Heart right ventricle (tissue), 16 donors: Measurements from ENCODE around the gene SLC1A2. TPM values are rescaled to one million over a fixed set of nuclear protein-coding genes. Genes with fewer than 3 reads are reported as not detected.
A peak's percentile ranks its signal among the peaks of the same experiment; 100 is the strongest.

Experiments
- ATAC-seq, 8 donors: fragments of 200-7000 bp; cut with Tn5 transposase; one replicate each; pipeline ENCODE4 v1.9.1; 2020; ENCODE audit warnings: mild to moderate bottlenecking in 8 of 8, moderate library complexity in 8 of 8, moderate number of reproducible peaks in 1 of 8
- DNase-seq, 2 donors: peaks; one replicate each; pipeline ENCODE4 v3.0.0-alpha.2; 2020
- H3K27ac ChIP-seq, 10 donors: fragments of 200-600 bp; sonication (generic) in 2 of 10; one replicate each; pipeline versions ENCODE4 v1.5.0 to v1.8.0; 2020 to 2022; ENCODE audit warnings: mild to moderate bottlenecking in 3 of 10
- H3K27me3 ChIP-seq, 7 donors: fragments of 200-600 bp; one replicate each; pipeline ENCODE4 v1.8.0; 2021 to 2022; ENCODE audit warnings: mild to moderate bottlenecking in 2 of 7
- H3K36me3 ChIP-seq, 9 donors: fragments of 200-600 bp; sonication (generic) in 1 of 9; one replicate each; pipeline versions ENCODE4 v1.5.0 to v1.8.0; 2020 to 2022; ENCODE audit warnings: mild to moderate bottlenecking in 2 of 9
- H3K4me1 ChIP-seq, 9 donors: fragments of 200-600 bp; sonication (generic) in 1 of 9; one replicate each; pipeline versions ENCODE4 v1.5.0 to v1.8.0; 2020 to 2022; ENCODE audit warnings: mild to moderate bottlenecking in 4 of 9
- H3K4me3 ChIP-seq, 10 donors: fragments of 200-600 bp; sonication (generic) in 2 of 10; one replicate each; pipeline versions ENCODE4 v1.5.0 to v1.8.0; 2020 to 2022; ENCODE audit warnings: mild to moderate bottlenecking in 7 of 10, moderate library complexity in 2 of 10
- H3K9me3 ChIP-seq, 11 donors: fragments of 200-600 bp in 10 of 11; sonication (generic) in 2 of 11; one replicate each; pipeline versions ENCODE4 v1.5.0 to v1.8.0; 2013 to 2022; ENCODE audit warnings: mild to moderate bottlenecking in 2 of 11, control low read depth in 1 of 11, moderate library complexity in 1 of 11
- WGBS, 2 donors: extraction: QIAGEN DNeasy Blood & Tissue Kit; methylation state at CpG; one replicate each; pipeline ENCODE4 v1.1.7; 2013; ENCODE audit warnings: inconsistent platforms in 1 of 2; 5-methylcytosine and 5-hydroxymethylcytosine counted together
- intact Hi-C, 10 donors: fragments of 100-400 bp; cut with DNase I; formaldehyde crosslinking; loops; one replicate each; pipeline versions ENCODE4 v1.11.1 to v1.14.2; 2022
- polyA plus RNA-seq, 2 donors: library from polyadenylated mRNA; stranded (reverse); fragments of 200-250 nt; gene quantifications; one replicate each; pipeline ENCODE4 v1.2.3, GENCODE V29; 2013
- total RNA-seq, 10 donors: library from RNA; stranded (reverse); fragmentation: NEBNext Ultra II Directional in 3 of 10; extraction: Animal tissue kit (Norgen Biotek cat#: 25700) in 3 of 10; gene quantifications; one replicate each; pipeline versions ENCODE4 v1.2.1 to v1.2.4, GENCODE V29; 2021 to 2023
- TF ChIP-seq, protein P1 (sequence below), 9 donors: fragments of 200-600 bp; sonication (generic) in 2 of 9; IDR thresholded peaks; one replicate each; pipeline versions ENCODE4 v1.5.0 to v1.8.0; 2021 to 2022; ENCODE audit warnings: antibody characterized with exemption in 9 of 9, mild to moderate bottlenecking in 5 of 9, moderate library complexity in 1 of 9
- donor health status: Arrhythmogenic right ventricular cardiomyopathy.
- donor health status: ischemic (EF 13 %, LVEDD 7.1; RV severe dilation, severe dysfunction).
- donor health status: healthy with polysubstance abuse.
- donor health status: DM: no; HTN: yes; CAD: no.
- donor health status: DM: no; HTN: no; CAD: no.
- donor health status: ischemic (EF 25% LVEDD 6.9; RV normal size, moderate dysfunction).
- donor health status: ischemic (EF 25% LVEDD 5.7; RV mildly dilated, moderate dysfunction).
- donor health status: healthy.
- donor health status: DM: yes; HTN: yes; CAD: no.
- donor health status: Ischemic cardiomyopathy.
- donor health status: ischemic (EF 35%, LVEDD 5.7; RV mildly dilated, moderate dysfunction).
- donor health status: nonischemic (EF 11% LVEDD 7.7; RV severe dilation, severe dysfunction).
- donor health status: DM: yes; HTN: yes; CAD: no.
- donor health status: PGD.
- donor health status: ischemic (EF 29% LVEDD 5.4; RV normal size, mild dysfunction).
- donor health status: nonischemic (EF 23%, LVEDD 6.1; RV moderate dilation, normal function).

Gene SLC1A2
- total and polyA plus RNA-seq, 12 donors = 0.29 to 25.8 (median 3.4) TPM

DNA sequence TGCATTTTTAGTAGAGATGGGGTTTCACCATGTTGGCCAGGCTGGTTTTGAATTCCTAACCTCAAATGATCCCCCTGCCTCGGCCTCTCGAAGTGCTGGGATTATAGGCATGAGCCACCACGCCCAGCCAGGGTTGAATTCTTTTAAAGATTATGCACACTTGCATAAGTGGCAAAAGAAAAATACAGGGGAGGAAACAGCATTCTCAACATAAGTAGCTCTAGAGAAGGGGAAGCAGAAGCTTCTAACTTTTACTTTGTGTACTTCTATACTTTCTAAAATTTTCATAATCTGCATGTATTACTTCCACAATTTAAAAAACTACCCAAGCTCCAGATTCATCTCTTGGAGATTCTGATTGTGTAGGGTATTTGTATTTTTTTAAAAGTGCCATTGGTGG lies 108.0 kb downstream of the SLC1A2 start:
- WGBS, 2 donors = 90 to 92% methylated on average over 3 of the region's 3 CpGs
- H3K36me3 ChIP-seq = peaks cover 0 to 5% (median 0%) of the 10 kb centered on the region in 9 donors
- no peak overlapping the region for H3K4me3 ChIP-seq
- H3K27me3 ChIP-seq = no peaks in the 10 kb centered on the region
- no peaks in the 10 kb centered on the region for H3K9me3 ChIP-seq
- peaks cover 0 to 53% (median 6%) of the 10 kb centered on the region in 9 donors for H3K4me1 ChIP-seq
- no peak for DNase-seq
- H3K27ac ChIP-seq = peak overlapping the region in 1 of 10 donors; percentile 46
- intact Hi-C loops = loop anchor here in 1 of 10 donors (10.0 kb wide), 1 partner anchor 117 kb away; no protein-coding TSS in a partner anchor
- no peak for ATAC-seq
- TF ChIP-seq, protein P1, sequence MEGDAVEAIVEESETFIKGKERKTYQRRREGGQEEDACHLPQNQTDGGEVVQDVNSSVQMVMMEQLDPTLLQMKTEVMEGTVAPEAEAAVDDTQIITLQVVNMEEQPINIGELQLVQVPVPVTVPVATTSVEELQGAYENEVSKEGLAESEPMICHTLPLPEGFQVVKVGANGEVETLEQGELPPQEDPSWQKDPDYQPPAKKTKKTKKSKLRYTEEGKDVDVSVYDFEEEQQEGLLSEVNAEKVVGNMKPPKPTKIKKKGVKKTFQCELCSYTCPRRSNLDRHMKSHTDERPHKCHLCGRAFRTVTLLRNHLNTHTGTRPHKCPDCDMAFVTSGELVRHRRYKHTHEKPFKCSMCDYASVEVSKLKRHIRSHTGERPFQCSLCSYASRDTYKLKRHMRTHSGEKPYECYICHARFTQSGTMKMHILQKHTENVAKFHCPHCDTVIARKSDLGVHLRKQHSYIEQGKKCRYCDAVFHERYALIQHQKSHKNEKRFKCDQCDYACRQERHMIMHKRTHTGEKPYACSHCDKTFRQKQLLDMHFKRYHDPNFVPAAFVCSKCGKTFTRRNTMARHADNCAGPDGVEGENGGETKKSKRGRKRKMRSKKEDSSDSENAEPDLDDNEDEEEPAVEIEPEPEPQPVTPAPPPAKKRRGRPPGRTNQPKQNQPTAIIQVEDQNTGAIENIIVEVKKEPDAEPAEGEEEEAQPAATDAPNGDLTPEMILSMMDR (IDR thresholded peaks at IDR 0.05) = no peak

DNA sequence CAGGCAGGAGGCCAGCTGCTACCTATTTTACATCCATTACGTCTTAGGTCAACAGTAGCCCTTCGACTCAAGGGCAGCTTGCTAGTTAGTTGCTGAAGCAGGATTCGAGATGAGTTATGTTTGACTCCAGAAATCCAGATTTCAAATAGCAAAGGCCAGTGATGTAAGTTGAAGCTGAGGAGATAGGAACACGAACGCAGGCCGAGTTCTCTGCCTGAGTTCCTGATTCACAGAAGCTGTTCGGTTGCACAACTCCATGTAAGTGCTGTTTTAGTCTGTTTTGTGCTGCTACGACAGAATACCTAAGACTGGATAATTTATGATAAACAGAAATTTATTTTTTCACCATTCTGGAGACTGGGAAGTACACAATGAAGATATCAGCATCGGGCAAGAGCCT lies 111.2 kb downstream of the SLC1A2 start:
- H3K4me1 ChIP-seq = peaks cover 0 to 70% (median under 1%) of the 10 kb centered on the region in 9 donors
- WGBS, 2 donors = 86 to 95% methylated on average over 9 of the region's 9 CpGs
- no peak overlapping the region for H3K4me3 ChIP-seq
- no peaks in the 10 kb centered on the region for H3K36me3 ChIP-seq
- DNase-seq (no peak), ATAC-seq (no peak)
- peak overlapping the region in 1 of 10 donors; percentile 67 for H3K27ac ChIP-seq
- intact Hi-C loops = no loop called here
- H3K9me3 ChIP-seq = no peaks in the 10 kb centered on the region
- H3K27me3 ChIP-seq = no peaks in the 10 kb centered on the region
- TF ChIP-seq, protein P1 (IDR thresholded peaks at IDR 0.05) = no peak

DNA sequence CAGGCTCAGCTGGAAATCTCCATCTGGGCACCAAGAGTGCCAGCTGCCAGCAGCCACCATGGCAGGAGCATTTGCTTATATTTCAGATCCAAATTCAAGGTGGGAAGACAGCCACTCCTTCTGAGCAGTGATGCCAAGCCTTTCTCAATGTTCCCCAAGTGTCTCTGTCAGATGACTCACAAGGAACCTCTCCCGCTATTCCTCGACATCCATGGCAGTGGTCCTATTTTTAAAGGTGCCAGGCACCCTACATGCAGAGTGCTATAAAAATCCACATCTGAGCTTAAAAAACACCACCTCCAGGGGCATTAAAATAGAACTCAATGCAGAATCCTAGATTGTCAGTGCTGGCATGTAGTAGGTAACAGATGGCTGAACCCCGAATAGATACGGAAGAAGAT lies 112.1 kb downstream of the SLC1A2 start:
- Histone ChIP-seq H3K36me3 (no peaks in the 10 kb centered on the region), H3K27me3 (no peaks in the 10 kb centered on the region), H3K9me3 (no peaks in the 10 kb centered on the region), H3K27ac (no peak overlapping the region), H3K4me3 (no peak overlapping the region), H3K4me1 (peaks cover 0 to 74% (median 0%) of the 10 kb centered on the region in 9 donors)
- TF ChIP-seq, protein P1 (IDR thresholded peaks at IDR 0.05) = no peak
- intact Hi-C loops = no loop called here
- DNase-seq = no peak
- WGBS, 2 donors = 92 to 100% methylated on average over 4 of the region's 4 CpGs
- no peak for ATAC-seq

DNA sequence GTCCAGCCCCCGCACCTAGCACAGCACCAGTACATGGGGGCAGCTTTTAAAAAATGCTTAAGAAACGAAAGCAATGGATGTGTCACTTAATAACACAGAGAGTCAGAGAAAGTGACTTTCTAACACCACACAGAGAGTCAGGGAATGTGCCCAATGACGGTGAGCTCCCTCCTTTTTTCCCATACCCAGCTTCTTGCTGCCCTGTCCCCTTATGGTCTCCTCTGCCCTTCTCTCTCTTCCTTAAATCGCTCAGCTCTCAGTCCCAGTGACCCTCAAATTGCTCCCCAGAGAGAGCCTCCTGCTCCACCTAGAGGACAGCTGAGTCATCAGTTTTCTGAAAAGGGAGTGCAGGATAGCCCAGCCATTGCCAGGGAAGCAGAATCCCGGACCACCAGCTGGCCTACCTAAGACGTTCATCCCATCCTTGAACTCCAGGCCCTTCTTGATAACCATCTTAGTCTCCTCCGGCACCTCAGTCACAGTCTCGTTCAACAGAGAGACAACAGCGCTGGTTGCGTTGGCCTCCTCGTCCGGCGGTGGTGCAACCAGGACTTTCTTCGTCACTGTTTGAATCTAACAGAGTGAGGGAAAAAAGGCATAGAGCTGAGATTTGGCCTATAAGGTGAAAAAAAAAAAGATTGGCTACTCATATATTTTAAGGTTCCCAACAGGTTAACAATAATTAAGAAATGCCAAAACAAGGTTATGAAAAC lies 113.5 kb downstream of the SLC1A2 start:
- WGBS, 2 donors = 68 to 74% methylated on average over 14 of the region's 14 CpGs
- TF ChIP-seq, protein P1 (IDR thresholded peaks at IDR 0.05) = peak in 5 of 9 donors; percentile 38 to 57 (median 52)
- H3K4me1 ChIP-seq = peaks cover 0 to 70% (median 0%) of the 10 kb centered on the region in 9 donors
- DNase-seq (no peak), ATAC-seq (peak in 7 of 8 donors; percentile 44 to 69 (median 56))
- H3K9me3 ChIP-seq = no peaks in the 10 kb centered on the region
- no peak overlapping the region for H3K4me3 ChIP-seq
- intact Hi-C loops = no loop called here
- peak overlapping the region in 1 of 10 donors; percentile 81 for H3K27ac ChIP-seq
- no peaks in the 10 kb centered on the region for H3K27me3 ChIP-seq
- H3K36me3 ChIP-seq = no peaks in the 10 kb centered on the region
